ENCODE measurements around the gene ADCY5.

GRCh38 chr3:123300056-123300455, 148.8 kb downstream of the ADCY5 start:
- TF ChIP-seq, protein P1, sequence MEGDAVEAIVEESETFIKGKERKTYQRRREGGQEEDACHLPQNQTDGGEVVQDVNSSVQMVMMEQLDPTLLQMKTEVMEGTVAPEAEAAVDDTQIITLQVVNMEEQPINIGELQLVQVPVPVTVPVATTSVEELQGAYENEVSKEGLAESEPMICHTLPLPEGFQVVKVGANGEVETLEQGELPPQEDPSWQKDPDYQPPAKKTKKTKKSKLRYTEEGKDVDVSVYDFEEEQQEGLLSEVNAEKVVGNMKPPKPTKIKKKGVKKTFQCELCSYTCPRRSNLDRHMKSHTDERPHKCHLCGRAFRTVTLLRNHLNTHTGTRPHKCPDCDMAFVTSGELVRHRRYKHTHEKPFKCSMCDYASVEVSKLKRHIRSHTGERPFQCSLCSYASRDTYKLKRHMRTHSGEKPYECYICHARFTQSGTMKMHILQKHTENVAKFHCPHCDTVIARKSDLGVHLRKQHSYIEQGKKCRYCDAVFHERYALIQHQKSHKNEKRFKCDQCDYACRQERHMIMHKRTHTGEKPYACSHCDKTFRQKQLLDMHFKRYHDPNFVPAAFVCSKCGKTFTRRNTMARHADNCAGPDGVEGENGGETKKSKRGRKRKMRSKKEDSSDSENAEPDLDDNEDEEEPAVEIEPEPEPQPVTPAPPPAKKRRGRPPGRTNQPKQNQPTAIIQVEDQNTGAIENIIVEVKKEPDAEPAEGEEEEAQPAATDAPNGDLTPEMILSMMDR (IDR thresholded peaks at IDR 0.05; ENCODE audit: borderline replicate concordance, extremely low read depth, low read length, poor library complexity, severe bottlenecking) = no peak
- no peak for TF ChIP-seq EZH2 (IDR thresholded peaks at IDR 0.05; ENCODE audit: borderline replicate concordance, low read depth, low read length, severe bottlenecking)
